ENCODE results near the gene RAB12. TPM values are rescaled to one million over a fixed set of nuclear protein-coding genes. Genes with fewer than 3 reads are reported as not detected.

Gene RAB12
- total and polyA plus RNA-seq, 2 donors (not counting 1 experiment from before 2014, with no cell fraction given): 33.9 to 60.4 TPM

DNA sequence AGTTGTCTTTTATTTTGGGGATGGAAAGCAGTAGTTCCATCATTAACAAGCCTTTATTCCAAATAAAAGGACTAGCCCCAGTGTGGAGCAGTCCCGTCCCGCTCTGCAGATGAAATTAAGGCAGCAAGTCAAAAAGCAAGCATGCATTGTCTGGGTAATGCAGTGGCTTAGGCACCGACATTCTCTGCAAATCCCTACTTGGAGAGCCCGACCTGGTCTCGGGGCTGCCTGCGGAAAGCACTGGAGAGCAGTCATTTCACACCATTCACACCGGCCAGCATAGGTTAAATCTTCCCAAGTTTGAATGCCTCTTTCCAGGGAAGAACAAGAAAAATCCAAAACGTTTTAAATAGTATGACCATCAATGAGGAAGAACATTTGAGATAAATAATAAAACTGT is 24.4 kb upstream of the RAB12 start:
- no peak overlapping the region for H3K4me2 ChIP-seq (ENCODE audit: extremely low read depth, insufficient read depth, low read length)
- H3K79me2 ChIP-seq (ENCODE audit: control insufficient read depth, insufficient read depth, low read length): no peaks in the 10 kb centered on the region
- H3K4me3 ChIP-seq (replicated peaks in 1 of 4; ENCODE audit: control extremely low read depth in 1 of 4, insufficient read depth in 1 of 4, low read depth in 3 of 4, low read length in 4 of 4): no peak overlapping the region
- H3K9ac ChIP-seq (ENCODE audit: insufficient read depth, low read length): no peak overlapping the region
- DNase-seq (ENCODE audit: low read depth in 2 of 2): no peak
- no peaks in the 10 kb centered on the region for H3K36me3 ChIP-seq (ENCODE audit: control insufficient read depth, insufficient read depth, low read length)
- H3K27me3 ChIP-seq (ENCODE audit: control insufficient read depth, insufficient read depth, low read length): peaks cover 5% of the 10 kb centered on the region
- TF ChIP-seq, protein P1, sequence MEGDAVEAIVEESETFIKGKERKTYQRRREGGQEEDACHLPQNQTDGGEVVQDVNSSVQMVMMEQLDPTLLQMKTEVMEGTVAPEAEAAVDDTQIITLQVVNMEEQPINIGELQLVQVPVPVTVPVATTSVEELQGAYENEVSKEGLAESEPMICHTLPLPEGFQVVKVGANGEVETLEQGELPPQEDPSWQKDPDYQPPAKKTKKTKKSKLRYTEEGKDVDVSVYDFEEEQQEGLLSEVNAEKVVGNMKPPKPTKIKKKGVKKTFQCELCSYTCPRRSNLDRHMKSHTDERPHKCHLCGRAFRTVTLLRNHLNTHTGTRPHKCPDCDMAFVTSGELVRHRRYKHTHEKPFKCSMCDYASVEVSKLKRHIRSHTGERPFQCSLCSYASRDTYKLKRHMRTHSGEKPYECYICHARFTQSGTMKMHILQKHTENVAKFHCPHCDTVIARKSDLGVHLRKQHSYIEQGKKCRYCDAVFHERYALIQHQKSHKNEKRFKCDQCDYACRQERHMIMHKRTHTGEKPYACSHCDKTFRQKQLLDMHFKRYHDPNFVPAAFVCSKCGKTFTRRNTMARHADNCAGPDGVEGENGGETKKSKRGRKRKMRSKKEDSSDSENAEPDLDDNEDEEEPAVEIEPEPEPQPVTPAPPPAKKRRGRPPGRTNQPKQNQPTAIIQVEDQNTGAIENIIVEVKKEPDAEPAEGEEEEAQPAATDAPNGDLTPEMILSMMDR (conservative IDR thresholded peaks at IDR 0.05 in 1 of 2, IDR thresholded peaks at IDR 0.05 in 1 of 2; ENCODE audit: low read depth in 1 of 2, low read length in 2 of 2): no peak
- TF ChIP-seq EZH2 (IDR thresholded peaks at IDR 0.05; ENCODE audit: low read length, missing control alignments): no peak
- H4K20me1 ChIP-seq (ENCODE audit: control insufficient read depth, extremely low read depth, insufficient read depth, low read length): no peaks in the 10 kb centered on the region
- no peak overlapping the region for H3K27ac ChIP-seq (ENCODE audit: insufficient read depth, low read length)
- H3K9me3 ChIP-seq (ENCODE audit: control insufficient read depth, insufficient read depth, low read depth, low read length): no peaks in the 10 kb centered on the region
- H2AFZ ChIP-seq (ENCODE audit: low read length): no peak overlapping the region
- H3K4me1 ChIP-seq (ENCODE audit: control insufficient read depth, extremely low read depth, insufficient read depth, low read length): no peaks in the 10 kb centered on the region

DNA sequence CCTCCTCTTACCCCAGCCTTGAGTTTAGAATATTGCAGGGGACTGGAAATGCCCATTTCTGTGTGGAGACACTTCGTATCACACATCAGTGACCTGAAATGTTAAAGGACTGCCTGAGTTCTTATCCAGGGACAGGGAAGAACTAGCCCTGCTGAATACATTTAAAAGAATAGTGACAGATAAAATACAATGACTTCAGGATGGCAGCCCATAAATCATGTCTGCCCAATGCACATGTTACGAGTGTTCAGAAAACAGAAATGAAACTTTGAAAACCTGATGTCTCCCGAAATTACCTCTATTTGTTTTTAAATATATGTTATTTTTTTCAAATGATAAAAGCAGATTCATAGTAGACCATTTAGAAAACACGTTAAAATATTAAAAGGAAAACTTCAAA is 22.3 kb upstream of the RAB12 start:
- TF ChIP-seq, protein P1 (conservative IDR thresholded peaks at IDR 0.05 in 1 of 2, IDR thresholded peaks at IDR 0.05 in 1 of 2; ENCODE audit: low read depth in 1 of 2, low read length in 2 of 2): no peak
- TF ChIP-seq EZH2 (IDR thresholded peaks at IDR 0.05; ENCODE audit: low read length, missing control alignments): no peak
- no peak for DNase-seq (ENCODE audit: low read depth in 2 of 2)

DNA sequence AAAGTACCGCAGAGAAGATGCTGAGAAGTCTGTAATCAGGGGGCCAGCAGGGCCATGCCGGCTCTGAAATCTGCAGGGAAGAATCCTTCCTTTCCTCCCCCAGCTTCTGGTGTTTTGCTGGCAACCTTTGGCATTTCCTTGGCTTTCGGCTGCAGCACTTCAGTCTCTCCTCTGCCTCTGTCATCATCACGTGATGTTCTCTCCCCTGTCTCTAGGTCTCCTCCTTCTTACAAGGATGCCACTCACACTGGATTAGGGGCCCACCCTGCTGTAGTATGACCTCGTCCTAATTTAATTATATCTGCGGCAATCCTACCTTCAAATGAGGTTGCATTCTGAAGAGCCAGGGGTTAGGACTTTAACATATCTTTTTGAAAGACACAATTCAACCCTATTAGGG is 13.8 kb upstream of the RAB12 start:
- H3K9ac ChIP-seq (ENCODE audit: insufficient read depth, low read length): no peak overlapping the region
- H3K36me3 ChIP-seq (ENCODE audit: control insufficient read depth, insufficient read depth, low read length): no peaks in the 10 kb centered on the region
- peaks cover 2% of the 10 kb centered on the region for H3K27me3 ChIP-seq (ENCODE audit: control insufficient read depth, insufficient read depth, low read length)
- no peak overlapping the region for H2AFZ ChIP-seq (ENCODE audit: low read length)
- H4K20me1 ChIP-seq (ENCODE audit: control insufficient read depth, extremely low read depth, insufficient read depth, low read length): no peaks in the 10 kb centered on the region
- H3K4me2 ChIP-seq (ENCODE audit: extremely low read depth, insufficient read depth, low read length): no peak overlapping the region
- no peaks in the 10 kb centered on the region for H3K4me1 ChIP-seq (ENCODE audit: control insufficient read depth, extremely low read depth, insufficient read depth, low read length)
- no peaks in the 10 kb centered on the region for H3K79me2 ChIP-seq (ENCODE audit: control insufficient read depth, insufficient read depth, low read length)
- TF ChIP-seq EZH2 (IDR thresholded peaks at IDR 0.05; ENCODE audit: low read length, missing control alignments): no peak
- TF ChIP-seq, protein P1 (conservative IDR thresholded peaks at IDR 0.05 in 1 of 2, IDR thresholded peaks at IDR 0.05 in 1 of 2; ENCODE audit: low read depth in 1 of 2, low read length in 2 of 2): no peak
- no peak overlapping the region for H3K27ac ChIP-seq (ENCODE audit: insufficient read depth, low read length)
- no peak overlapping the region for H3K4me3 ChIP-seq (replicated peaks in 1 of 4; ENCODE audit: control extremely low read depth in 1 of 4, insufficient read depth in 1 of 4, low read depth in 3 of 4, low read length in 4 of 4)
- DNase-seq (ENCODE audit: low read depth in 2 of 2): no peak
- no peaks in the 10 kb centered on the region for H3K9me3 ChIP-seq (ENCODE audit: control insufficient read depth, insufficient read depth, low read depth, low read length)

More for the DNA sequence above, 22.3 kb upstream of the RAB12 start:
- H3K4me1 ChIP-seq (ENCODE audit: control insufficient read depth, extremely low read depth, insufficient read depth, low read length): no peaks in the 10 kb centered on the region
- no peaks in the 10 kb centered on the region for H3K79me2 ChIP-seq (ENCODE audit: control insufficient read depth, insufficient read depth, low read length)
- H3K36me3 ChIP-seq (ENCODE audit: control insufficient read depth, insufficient read depth, low read length): no peaks in the 10 kb centered on the region
- H4K20me1 ChIP-seq (ENCODE audit: control insufficient read depth, extremely low read depth, insufficient read depth, low read length): no peaks in the 10 kb centered on the region
- peaks cover 5% of the 10 kb centered on the region for H3K27me3 ChIP-seq (ENCODE audit: control insufficient read depth, insufficient read depth, low read length)
- no peak overlapping the region for H3K27ac ChIP-seq (ENCODE audit: insufficient read depth, low read length)
- no peak overlapping the region for H3K9ac ChIP-seq (ENCODE audit: insufficient read depth, low read length)
- H2AFZ ChIP-seq (ENCODE audit: low read length): no peak overlapping the region
- H3K9me3 ChIP-seq (ENCODE audit: control insufficient read depth, insufficient read depth, low read depth, low read length): no peaks in the 10 kb centered on the region
- no peak overlapping the region for H3K4me3 ChIP-seq (replicated peaks in 1 of 4; ENCODE audit: control extremely low read depth in 1 of 4, insufficient read depth in 1 of 4, low read depth in 3 of 4, low read length in 4 of 4)
- H3K4me2 ChIP-seq (ENCODE audit: extremely low read depth, insufficient read depth, low read length): no peak overlapping the region

Data from fibroblast of lung (primary cell).